ENCODE measurements around the gene SEMA6C.

The SEMA6C gene

GRCh38 chr1:151184211-151184610 lies 37.8 kb upstream of the SEMA6C start:
- H2AFZ ChIP-seq (ENCODE audit: low read depth, low read length): no peak overlapping the region
- no peak overlapping the region for H3K9ac ChIP-seq (ENCODE audit: low read depth, low read length)
- peaks cover 31% of the 10 kb centered on the region for H3K79me2 ChIP-seq (ENCODE audit: insufficient read depth, low read length)
- no peaks in the 10 kb centered on the region for H3K27me3 ChIP-seq (ENCODE audit: insufficient read depth, low read length, poor library complexity)
- peaks cover 19% of the 10 kb centered on the region for H3K4me1 ChIP-seq (ENCODE audit: insufficient read depth, low read length)
- no peak for ATAC-seq (ENCODE audit: insufficient read depth, low read depth)
- no peaks in the 10 kb centered on the region for H3K9me3 ChIP-seq (ENCODE audit: insufficient read depth, low read length, severe bottlenecking)
- H4K20me1 ChIP-seq (ENCODE audit: insufficient read depth, low read length): no peaks in the 10 kb centered on the region
- DNase-seq: no peak
- H3K4me3 ChIP-seq (ENCODE audit: low read depth in 1 of 2, low read length in 2 of 2): no peak overlapping the region
- peaks cover 61% of the 10 kb centered on the region for H3K36me3 ChIP-seq (ENCODE audit: insufficient read depth, low read length)
- no peak overlapping the region for H3K4me2 ChIP-seq (ENCODE audit: insufficient read depth, low read length)
- TF ChIP-seq, protein P1, sequence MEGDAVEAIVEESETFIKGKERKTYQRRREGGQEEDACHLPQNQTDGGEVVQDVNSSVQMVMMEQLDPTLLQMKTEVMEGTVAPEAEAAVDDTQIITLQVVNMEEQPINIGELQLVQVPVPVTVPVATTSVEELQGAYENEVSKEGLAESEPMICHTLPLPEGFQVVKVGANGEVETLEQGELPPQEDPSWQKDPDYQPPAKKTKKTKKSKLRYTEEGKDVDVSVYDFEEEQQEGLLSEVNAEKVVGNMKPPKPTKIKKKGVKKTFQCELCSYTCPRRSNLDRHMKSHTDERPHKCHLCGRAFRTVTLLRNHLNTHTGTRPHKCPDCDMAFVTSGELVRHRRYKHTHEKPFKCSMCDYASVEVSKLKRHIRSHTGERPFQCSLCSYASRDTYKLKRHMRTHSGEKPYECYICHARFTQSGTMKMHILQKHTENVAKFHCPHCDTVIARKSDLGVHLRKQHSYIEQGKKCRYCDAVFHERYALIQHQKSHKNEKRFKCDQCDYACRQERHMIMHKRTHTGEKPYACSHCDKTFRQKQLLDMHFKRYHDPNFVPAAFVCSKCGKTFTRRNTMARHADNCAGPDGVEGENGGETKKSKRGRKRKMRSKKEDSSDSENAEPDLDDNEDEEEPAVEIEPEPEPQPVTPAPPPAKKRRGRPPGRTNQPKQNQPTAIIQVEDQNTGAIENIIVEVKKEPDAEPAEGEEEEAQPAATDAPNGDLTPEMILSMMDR (IDR thresholded peaks at IDR 0.05; ENCODE audit: borderline replicate concordance, extremely low read depth, low read length, poor library complexity, severe bottlenecking): no peak
- no peak for TF ChIP-seq EZH2 (IDR thresholded peaks at IDR 0.05; ENCODE audit: borderline replicate concordance, low read depth, low read length, severe bottlenecking)
- no peak overlapping the region for H3K27ac ChIP-seq (ENCODE audit: low read length)

- TF ChIP-seq EZH2 (IDR thresholded peaks at IDR 0.05; ENCODE audit: borderline replicate concordance, low read depth, low read length, severe bottlenecking): no peak
- TF ChIP-seq, protein P1 (IDR thresholded peaks at IDR 0.05; ENCODE audit: borderline replicate concordance, extremely low read depth, low read length, poor library complexity, severe bottlenecking): no peak
- Histone ChIP-seq H3K4me3 (ENCODE audit: low read depth in 1 of 2, low read length in 2 of 2) (no peak overlapping the region), H4K20me1 (ENCODE audit: insufficient read depth, low read length) (no peaks in the 10 kb centered on the region), H3K36me3 (ENCODE audit: insufficient read depth, low read length) (peaks cover 69% of the 10 kb centered on the region), H3K4me1 (ENCODE audit: insufficient read depth, low read length) (no peaks in the 10 kb centered on the region), H3K27me3 (ENCODE audit: insufficient read depth, low read length, poor library complexity) (no peaks in the 10 kb centered on the region), H3K27ac (ENCODE audit: low read length) (no peak overlapping the region), H3K79me2 (ENCODE audit: insufficient read depth, low read length) (no peaks in the 10 kb centered on the region), H3K9me3 (ENCODE audit: insufficient read depth, low read length, severe bottlenecking) (no peaks in the 10 kb centered on the region), H3K9ac (ENCODE audit: low read depth, low read length) (no peak overlapping the region), H2AFZ (ENCODE audit: low read depth, low read length) (no peak overlapping the region), H3K4me2 (ENCODE audit: insufficient read depth, low read length) (no peak overlapping the region)
- DNase-seq: no peak
- ATAC-seq (ENCODE audit: insufficient read depth, low read depth): no peak
Observed at GRCh38 chr1:151176514-151177045, 30.1 kb upstream of the SEMA6C start.

GRCh38 chr1:151175863-151176262 lies 29.4 kb upstream of the SEMA6C start, which contains the start of gene TMOD4:
Gene TMOD4, minus strand, starts transcription at chr1:151175981. Its CDS starts 1,106 bp downstream, at chr1:151174875.
- H3K27ac ChIP-seq (ENCODE audit: low read length): no peak within 1 kb of the TSS
- H3K36me3 ChIP-seq (ENCODE audit: insufficient read depth, low read length): peaks cover 62% of the 10 kb centered on the region
- peak; percentile 87 for ATAC-seq (ENCODE audit: insufficient read depth, low read depth)

More at GRCh38 chr1:151175863-151176262, 29.4 kb upstream of the SEMA6C start, which contains the start of gene TMOD4:
- Histone ChIP-seq H2AFZ (ENCODE audit: low read depth, low read length) (no peak within 1 kb of the TSS), H3K4me2 (ENCODE audit: insufficient read depth, low read length) (no peak within 1 kb of the TSS), H3K4me1 (ENCODE audit: insufficient read depth, low read length) (no peaks in the 10 kb centered on the region), H3K9me3 (ENCODE audit: insufficient read depth, low read length, severe bottlenecking) (no peaks in the 10 kb centered on the region), H3K4me3 (ENCODE audit: low read depth in 1 of 2, low read length in 2 of 2) (no peak within 1 kb of the TSS), H3K27me3 (ENCODE audit: insufficient read depth, low read length, poor library complexity) (no peaks in the 10 kb centered on the region), H3K79me2 (ENCODE audit: insufficient read depth, low read length) (no peaks in the 10 kb centered on the region), H4K20me1 (ENCODE audit: insufficient read depth, low read length) (no peaks in the 10 kb centered on the region), H3K9ac (ENCODE audit: low read depth, low read length) (no peak within 1 kb of the TSS)
- DNase-seq: no peak
- no peak for TF ChIP-seq EZH2 (IDR thresholded peaks at IDR 0.05; ENCODE audit: borderline replicate concordance, low read depth, low read length, severe bottlenecking)
- TF ChIP-seq, protein P1 (IDR thresholded peaks at IDR 0.05; ENCODE audit: borderline replicate concordance, extremely low read depth, low read length, poor library complexity, severe bottlenecking): peak; percentile 66

Data from DND-41 (cell line).